HepG2 (cell line): ENCODE data around the gene MFRP. TPM values are rescaled to one million over a fixed set of nuclear protein-coding genes. Genes with fewer than 3 reads are reported as not detected.

Source experiments
- FOXK2 ChIP-seq: fragments of 450-650 bp; IDR thresholded peaks from 2 replicates; pipeline ENCODE4 v1.6.1; 2016
- GFI1 ChIP-seq: sonication (generic); formaldehyde crosslinking; IDR thresholded peaks from 2 replicates; pipeline ENCODE4 v1.5.0; 2020; ENCODE audit warnings: missing genetic modification reagents, mild to moderate bottlenecking, borderline replicate concordance
- NFE2 ChIP-seq: sonication (generic); formaldehyde crosslinking; IDR thresholded peaks from 2 replicates; pipeline ENCODE4 v1.4.0; 2020; ENCODE audit warnings: missing genetic modification reagents
- NFYC ChIP-seq: IDR thresholded peaks from 2 replicates; pipeline ENCODE4 v1.6.1; 2016; ENCODE audit warnings: missing genetic modification reagents, missing compliant biosample characterization
- NR2F2 ChIP-seq: IDR thresholded peaks from 2 replicates; pipeline ENCODE4 v1.6.1; 2012; ENCODE audit warnings: low read depth, inconsistent platforms, borderline replicate concordance
- RORA ChIP-seq: sonication (generic); formaldehyde crosslinking; IDR thresholded peaks from 2 replicates; pipeline ENCODE4 v1.5.0; 2020; ENCODE audit warnings: mild to moderate bottlenecking, missing genetic modification reagents, moderate library complexity
- TSC22D2 ChIP-seq: sonication (generic); formaldehyde crosslinking; IDR thresholded peaks from 2 replicates; pipeline ENCODE4 v1.5.1; 2020; ENCODE audit warnings: missing genetic modification reagents, mild to moderate bottlenecking, borderline replicate concordance
- ZFP36 ChIP-seq: fragments of 150-350 bp; IDR thresholded peaks from 2 replicates; pipeline ENCODE4 v1.6.1; 2018; ENCODE audit warnings: borderline replicate concordance, low read length, low read depth; ENCODE audit not compliant: partially characterized antibody
- ZFP36L1 ChIP-seq: sonication (generic); formaldehyde crosslinking; IDR thresholded peaks from 2 replicates; pipeline ENCODE4 v1.8.0; 2022; ENCODE audit warnings: mild to moderate bottlenecking, missing genetic modification reagents, moderate library complexity
- ZNF136 ChIP-seq: sonication (generic); formaldehyde crosslinking; IDR thresholded peaks from 2 replicates; pipeline ENCODE4 v1.8.1; 2022; ENCODE audit warnings: low read depth, mild to moderate bottlenecking, moderate library complexity, missing genetic modification reagents
- ZNF33B ChIP-seq: sonication (generic); formaldehyde crosslinking; IDR thresholded peaks from 2 replicates; pipeline ENCODE4 v1.5.1; 2020; ENCODE audit warnings: mild to moderate bottlenecking, missing genetic modification reagents
- ZNF44 ChIP-seq: sonication (generic); formaldehyde crosslinking; IDR thresholded peaks from 2 replicates; pipeline ENCODE4 v1.5.1; 2020; ENCODE audit warnings: mild to moderate bottlenecking, missing genetic modification reagents
- ZNF709 ChIP-seq: sonication (generic); formaldehyde crosslinking; IDR thresholded peaks from 2 replicates; pipeline ENCODE4 v1.5.0; 2020; ENCODE audit warnings: mild to moderate bottlenecking, missing genetic modification reagents
- polyA plus RNA-seq, 8 experiments: library from polyadenylated mRNA; depleted of rRNA in 3 of 8; stranded (reverse) in 7 of 8; unstranded in 1 of 8; fragments of >200 nt; fragmentation: Illumina TruSeq in 4 of 8; extraction: Trizol in 4 of 8; gene quantifications; 2 replicates each; pipeline versions ENCODE4 v1.2.1 to v1.2.3, GENCODE V29; 2011 to 2016; ENCODE audit warnings: low read depth in 4 of 8, missing spikeins in 1 of 8, mixed read lengths in 1 of 8; ENCODE audit not compliant: insufficient read depth in 1 of 8
- total RNA-seq, 5 experiments: library from RNA; depleted of rRNA; stranded (reverse); fragments of >200 nt; fragmentation: Illumina TruSeq; extraction: Trizol; gene quantifications; 2 replicates each; pipeline ENCODE4 v1.2.3, GENCODE V29; 2016; ENCODE audit warnings: low read depth in 1 of 5
- TF ChIP-seq, protein P1 (sequence below): sonication (generic); formaldehyde crosslinking; IDR thresholded peaks from 2 replicates; pipeline ENCODE4 v1.4.0; 2020; ENCODE audit warnings: low read depth, mild to moderate bottlenecking, missing genetic modification reagents
- TF ChIP-seq, protein P2 (sequence below): sonication (generic); formaldehyde crosslinking; IDR thresholded peaks from 2 replicates; pipeline ENCODE4 v1.4.0; 2020; ENCODE audit warnings: missing genetic modification reagents
- TF ChIP-seq, protein P3 (sequence below): IDR thresholded peaks from 2 replicates; pipeline ENCODE4 v1.6.1; 2018; ENCODE audit warnings: missing genetic modification reagents
- TF ChIP-seq, protein P4 (sequence below): sonication (generic); formaldehyde crosslinking; IDR thresholded peaks from 2 replicates; pipeline ENCODE4 v1.5.0; 2020; ENCODE audit warnings: mild to moderate bottlenecking, missing genetic modification reagents
- TF ChIP-seq, protein P5 (sequence below): sonication (generic); formaldehyde crosslinking; IDR thresholded peaks from 2 replicates; pipeline ENCODE4 v1.5.0; 2020; ENCODE audit warnings: missing genetic modification reagents, mild to moderate bottlenecking, borderline replicate concordance
- TF ChIP-seq, protein P6 (sequence below): sonication (generic); formaldehyde crosslinking; IDR thresholded peaks from 2 replicates; pipeline ENCODE4 v1.8.1; 2023; ENCODE audit warnings: mild to moderate bottlenecking, moderate library complexity, missing genetic modification reagents

Gene MFRP
- total and polyA plus RNA-seq, 2 of the 13 experiments (the other 11 are each of a cell fraction or from before 2014, with no cell fraction given): not detected

- TF ChIP-seq, protein P1, sequence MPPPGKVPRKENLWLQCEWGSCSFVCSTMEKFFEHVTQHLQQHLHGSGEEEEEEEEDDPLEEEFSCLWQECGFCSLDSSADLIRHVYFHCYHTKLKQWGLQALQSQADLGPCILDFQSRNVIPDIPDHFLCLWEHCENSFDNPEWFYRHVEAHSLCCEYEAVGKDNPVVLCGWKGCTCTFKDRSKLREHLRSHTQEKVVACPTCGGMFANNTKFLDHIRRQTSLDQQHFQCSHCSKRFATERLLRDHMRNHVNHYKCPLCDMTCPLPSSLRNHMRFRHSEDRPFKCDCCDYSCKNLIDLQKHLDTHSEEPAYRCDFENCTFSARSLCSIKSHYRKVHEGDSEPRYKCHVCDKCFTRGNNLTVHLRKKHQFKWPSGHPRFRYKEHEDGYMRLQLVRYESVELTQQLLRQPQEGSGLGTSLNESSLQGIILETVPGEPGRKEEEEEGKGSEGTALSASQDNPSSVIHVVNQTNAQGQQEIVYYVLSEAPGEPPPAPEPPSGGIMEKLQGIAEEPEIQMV (CRISPR knock-in tag): 0 out of 2 replicates have a peak, but pooled peaks have one; percentile 30
- TF ChIP-seq RORA (CRISPR knock-in tag): no peak
- no peak for TF ChIP-seq ZFP36
- TF ChIP-seq ZNF136 (CRISPR knock-in tag): no peak
- TF ChIP-seq NR2F2: 0 out of 2 replicates have a peak, but pooled peaks have one; percentile 1
- TF ChIP-seq GFI1 (CRISPR knock-in tag): no peak; the same call in 1 of the 2 replicates
- 0 out of 2 replicates have a peak, but pooled peaks have one; percentile 29 for TF ChIP-seq ZFP36L1 (CRISPR knock-in tag)
- no peak for TF ChIP-seq ZNF33B (CRISPR knock-in tag)
- TF ChIP-seq, protein P2, sequence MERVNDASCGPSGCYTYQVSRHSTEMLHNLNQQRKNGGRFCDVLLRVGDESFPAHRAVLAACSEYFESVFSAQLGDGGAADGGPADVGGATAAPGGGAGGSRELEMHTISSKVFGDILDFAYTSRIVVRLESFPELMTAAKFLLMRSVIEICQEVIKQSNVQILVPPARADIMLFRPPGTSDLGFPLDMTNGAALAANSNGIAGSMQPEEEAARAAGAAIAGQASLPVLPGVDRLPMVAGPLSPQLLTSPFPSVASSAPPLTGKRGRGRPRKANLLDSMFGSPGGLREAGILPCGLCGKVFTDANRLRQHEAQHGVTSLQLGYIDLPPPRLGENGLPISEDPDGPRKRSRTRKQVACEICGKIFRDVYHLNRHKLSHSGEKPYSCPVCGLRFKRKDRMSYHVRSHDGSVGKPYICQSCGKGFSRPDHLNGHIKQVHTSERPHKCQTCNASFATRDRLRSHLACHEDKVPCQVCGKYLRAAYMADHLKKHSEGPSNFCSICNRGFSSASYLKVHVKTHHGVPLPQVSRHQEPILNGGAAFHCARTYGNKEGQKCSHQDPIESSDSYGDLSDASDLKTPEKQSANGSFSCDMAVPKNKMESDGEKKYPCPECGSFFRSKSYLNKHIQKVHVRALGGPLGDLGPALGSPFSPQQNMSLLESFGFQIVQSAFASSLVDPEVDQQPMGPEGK: no peak
- TF ChIP-seq, protein P3, sequence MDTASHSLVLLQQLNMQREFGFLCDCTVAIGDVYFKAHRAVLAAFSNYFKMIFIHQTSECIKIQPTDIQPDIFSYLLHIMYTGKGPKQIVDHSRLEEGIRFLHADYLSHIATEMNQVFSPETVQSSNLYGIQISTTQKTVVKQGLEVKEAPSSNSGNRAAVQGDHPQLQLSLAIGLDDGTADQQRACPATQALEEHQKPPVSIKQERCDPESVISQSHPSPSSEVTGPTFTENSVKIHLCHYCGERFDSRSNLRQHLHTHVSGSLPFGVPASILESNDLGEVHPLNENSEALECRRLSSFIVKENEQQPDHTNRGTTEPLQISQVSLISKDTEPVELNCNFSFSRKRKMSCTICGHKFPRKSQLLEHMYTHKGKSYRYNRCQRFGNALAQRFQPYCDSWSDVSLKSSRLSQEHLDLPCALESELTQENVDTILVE (CRISPR knock-in tag): no peak
- TF ChIP-seq NFE2 (CRISPR knock-in tag): no peak
- no peak for TF ChIP-seq FOXK2
- 0 out of 2 replicates have a peak, but pooled peaks have one; percentile 22 for TF ChIP-seq NFYC
- TF ChIP-seq, protein P4, sequence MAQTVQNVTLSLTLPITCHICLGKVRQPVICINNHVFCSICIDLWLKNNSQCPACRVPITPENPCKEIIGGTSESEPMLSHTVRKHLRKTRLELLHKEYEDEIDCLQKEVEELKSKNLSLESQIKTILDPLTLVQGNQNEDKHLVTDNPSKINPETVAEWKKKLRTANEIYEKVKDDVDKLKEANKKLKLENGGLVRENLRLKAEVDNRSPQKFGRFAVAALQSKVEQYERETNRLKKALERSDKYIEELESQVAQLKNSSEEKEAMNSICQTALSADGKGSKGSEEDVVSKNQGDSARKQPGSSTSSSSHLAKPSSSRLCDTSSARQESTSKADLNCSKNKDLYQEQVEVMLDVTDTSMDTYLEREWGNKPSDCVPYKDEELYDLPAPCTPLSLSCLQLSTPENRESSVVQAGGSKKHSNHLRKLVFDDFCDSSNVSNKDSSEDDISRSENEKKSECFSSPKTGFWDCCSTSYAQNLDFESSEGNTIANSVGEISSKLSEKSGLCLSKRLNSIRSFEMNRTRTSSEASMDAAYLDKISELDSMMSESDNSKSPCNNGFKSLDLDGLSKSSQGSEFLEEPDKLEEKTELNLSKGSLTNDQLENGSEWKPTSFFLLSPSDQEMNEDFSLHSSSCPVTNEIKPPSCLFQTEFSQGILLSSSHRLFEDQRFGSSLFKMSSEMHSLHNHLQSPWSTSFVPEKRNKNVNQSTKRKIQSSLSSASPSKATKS: no peak
- TF ChIP-seq, protein P5, sequence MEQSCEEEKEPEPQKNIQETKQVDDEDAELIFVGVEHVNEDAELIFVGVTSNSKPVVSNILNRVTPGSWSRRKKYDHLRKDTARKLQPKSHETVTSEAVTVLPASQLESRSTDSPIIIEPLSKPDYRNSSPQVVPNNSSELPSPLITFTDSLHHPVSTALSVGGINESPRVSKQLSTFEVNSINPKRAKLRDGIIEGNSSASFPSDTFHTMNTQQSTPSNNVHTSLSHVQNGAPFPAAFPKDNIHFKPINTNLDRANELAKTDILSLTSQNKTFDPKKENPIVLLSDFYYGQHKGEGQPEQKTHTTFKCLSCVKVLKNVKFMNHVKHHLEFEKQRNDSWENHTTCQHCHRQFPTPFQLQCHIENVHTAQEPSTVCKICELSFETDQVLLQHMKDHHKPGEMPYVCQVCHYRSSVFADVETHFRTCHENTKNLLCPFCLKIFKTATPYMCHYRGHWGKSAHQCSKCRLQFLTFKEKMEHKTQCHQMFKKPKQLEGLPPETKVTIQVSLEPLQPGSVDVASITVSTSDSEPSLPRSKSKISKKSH (CRISPR knock-in tag): no peak
- no peak for TF ChIP-seq TSC22D2 (CRISPR knock-in tag)
- TF ChIP-seq ZNF44 (CRISPR knock-in tag): no peak
- TF ChIP-seq ZNF709 (CRISPR knock-in tag): no peak
- TF ChIP-seq, protein P6, sequence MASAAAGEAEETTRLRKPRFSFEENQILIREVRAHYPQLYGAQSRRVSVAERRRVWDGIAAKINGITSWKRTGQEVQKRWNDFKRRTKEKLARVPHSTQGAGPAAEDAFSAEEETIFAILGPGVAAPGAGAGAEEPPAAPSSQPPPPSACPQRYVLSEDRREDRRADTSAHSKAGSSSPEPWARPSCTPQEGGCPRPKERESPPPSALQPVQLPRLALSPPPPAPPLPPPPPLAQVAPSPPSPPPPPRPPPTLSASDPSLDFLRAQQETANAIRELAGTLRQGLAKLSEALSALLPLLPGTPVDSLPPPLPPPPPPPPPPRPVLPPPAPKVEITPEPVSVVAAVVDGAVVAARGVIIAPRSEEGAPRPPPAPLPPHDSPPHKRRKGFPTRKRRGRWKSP (CRISPR knock-in tag): no peak
These were observed 29.1 kb upstream of the MFRP start (continued) for GRCh38 chr11:119375337-119376196.
